ENCODE data around the gene MEIS1.

The MEIS1 gene

GRCh38 chr2:66506265-66506664 lies 71.3 kb downstream of the MEIS1 start:
- no peak for DNase-seq (ENCODE audit: low read depth, low spot score)

- DNase-seq (ENCODE audit: low read depth, low spot score), result no peak
Observed at GRCh38 chr2:66507673-66508201, 72.8 kb downstream of the MEIS1 start.

GRCh38 chr2:66508484-66509071 lies 73.7 kb downstream of the MEIS1 start:
- DNase-seq (ENCODE audit: low read depth, low spot score), result no peak

GRCh38 chr2:66509326-66509811 lies 74.4 kb downstream of the MEIS1 start:
- no peak for DNase-seq (ENCODE audit: low read depth, low spot score)

GRCh38 chr2:66512626-66513025 lies 77.7 kb downstream of the MEIS1 start:
- DNase-seq (ENCODE audit: low read depth, low spot score), result no peak

- no peak for DNase-seq (ENCODE audit: low read depth, low spot score)
Observed at GRCh38 chr2:66515743-66516142, 80.8 kb downstream of the MEIS1 start.

GRCh38 chr2:66516499-66516898 lies 81.6 kb downstream of the MEIS1 start:
- DNase-seq (ENCODE audit: low read depth, low spot score), result no peak

GRCh38 chr2:66517772-66518171 lies 82.8 kb downstream of the MEIS1 start:
- no peak for DNase-seq (ENCODE audit: low read depth, low spot score)

GRCh38 chr2:66519264-66519843 lies 84.4 kb downstream of the MEIS1 start:
- no peak for DNase-seq (ENCODE audit: low read depth, low spot score)

GRCh38 chr2:66521291-66521922 lies 86.5 kb downstream of the MEIS1 start:
- DNase-seq (ENCODE audit: low read depth, low spot score), result no peak

- DNase-seq (ENCODE audit: low read depth, low spot score), result no peak
Observed at GRCh38 chr2:66522611-66523376, 87.9 kb downstream of the MEIS1 start.

- no peak for DNase-seq (ENCODE audit: low read depth, low spot score)
Observed at GRCh38 chr2:66523377-66523969, 88.5 kb downstream of the MEIS1 start.

GRCh38 chr2:66523990-66524389 lies 89.1 kb downstream of the MEIS1 start:
- no peak for DNase-seq (ENCODE audit: low read depth, low spot score)

- no peak for DNase-seq (ENCODE audit: low read depth, low spot score)
Observed at GRCh38 chr2:66525606-66526005, 90.7 kb downstream of the MEIS1 start.

- no peak for DNase-seq (ENCODE audit: low read depth, low spot score)
Observed at GRCh38 chr2:66526180-66526579, 91.3 kb downstream of the MEIS1 start.

GRCh38 chr2:66528974-66529724 lies 94.2 kb downstream of the MEIS1 start:
- DNase-seq (ENCODE audit: low read depth, low spot score), result no peak

- DNase-seq (ENCODE audit: low read depth, low spot score), result no peak
Observed at GRCh38 chr2:66530651-66531050, 95.7 kb downstream of the MEIS1 start.

GRCh38 chr2:66531155-66531554 lies 96.2 kb downstream of the MEIS1 start:
- no peak for DNase-seq (ENCODE audit: low read depth, low spot score)

GRCh38 chr2:66531567-66531966 lies 96.6 kb downstream of the MEIS1 start:
- DNase-seq (ENCODE audit: low read depth, low spot score), result no peak

- DNase-seq (ENCODE audit: low read depth, low spot score), result no peak
Observed at GRCh38 chr2:66532972-66533868, 98.3 kb downstream of the MEIS1 start.

Measured in activated naive CD8-positive, alpha-beta T cell treated with anti-CD3 and anti-CD28 coated beads, Interleukin-2, amount 50 U/mL, for 16 hours (primary cell).